ENCODE measurements around the gene C10orf90.

C10orf90 gene

DNA sequence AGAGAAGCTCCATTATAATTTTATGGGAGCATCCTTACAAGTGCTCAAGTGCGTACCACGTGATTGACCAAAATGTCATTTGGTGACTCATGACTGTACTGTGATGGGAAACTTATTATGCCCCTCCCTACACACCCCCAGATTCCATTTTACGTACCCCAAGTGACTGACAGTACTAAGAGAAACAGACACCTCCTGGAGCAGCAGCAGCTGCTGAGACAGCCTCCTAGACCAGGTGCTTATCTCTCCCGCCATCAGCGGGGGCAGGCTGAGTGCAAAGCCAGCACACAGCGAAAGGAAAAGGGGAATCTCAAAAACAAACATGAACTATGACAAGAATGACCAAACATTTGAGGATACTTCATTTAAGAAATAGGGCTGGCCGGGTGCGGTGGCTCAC lies 278.0 kb downstream of the C10orf90 start:
- TF ChIP-seq, protein P1, sequence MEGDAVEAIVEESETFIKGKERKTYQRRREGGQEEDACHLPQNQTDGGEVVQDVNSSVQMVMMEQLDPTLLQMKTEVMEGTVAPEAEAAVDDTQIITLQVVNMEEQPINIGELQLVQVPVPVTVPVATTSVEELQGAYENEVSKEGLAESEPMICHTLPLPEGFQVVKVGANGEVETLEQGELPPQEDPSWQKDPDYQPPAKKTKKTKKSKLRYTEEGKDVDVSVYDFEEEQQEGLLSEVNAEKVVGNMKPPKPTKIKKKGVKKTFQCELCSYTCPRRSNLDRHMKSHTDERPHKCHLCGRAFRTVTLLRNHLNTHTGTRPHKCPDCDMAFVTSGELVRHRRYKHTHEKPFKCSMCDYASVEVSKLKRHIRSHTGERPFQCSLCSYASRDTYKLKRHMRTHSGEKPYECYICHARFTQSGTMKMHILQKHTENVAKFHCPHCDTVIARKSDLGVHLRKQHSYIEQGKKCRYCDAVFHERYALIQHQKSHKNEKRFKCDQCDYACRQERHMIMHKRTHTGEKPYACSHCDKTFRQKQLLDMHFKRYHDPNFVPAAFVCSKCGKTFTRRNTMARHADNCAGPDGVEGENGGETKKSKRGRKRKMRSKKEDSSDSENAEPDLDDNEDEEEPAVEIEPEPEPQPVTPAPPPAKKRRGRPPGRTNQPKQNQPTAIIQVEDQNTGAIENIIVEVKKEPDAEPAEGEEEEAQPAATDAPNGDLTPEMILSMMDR (IDR thresholded peaks at IDR 0.05; ENCODE audit: low read depth, low read length), result no peak

DNA sequence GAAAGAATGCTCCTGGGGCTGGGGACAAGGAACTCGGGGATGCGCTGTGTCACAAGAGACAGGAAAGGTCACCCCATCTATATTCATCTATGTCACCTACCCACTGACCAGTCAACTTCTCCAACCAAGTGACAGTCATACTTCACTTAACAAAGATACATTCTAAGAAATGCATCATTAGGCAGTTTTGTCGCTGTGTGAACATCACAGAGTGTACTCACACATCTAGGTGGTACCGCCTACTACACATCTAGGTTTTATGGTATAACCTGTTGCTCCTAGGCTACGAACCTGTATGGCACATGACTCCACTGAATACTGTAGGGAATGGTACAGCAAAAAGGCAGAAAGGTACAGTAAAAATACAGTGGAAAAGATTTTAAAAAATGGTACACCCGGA lies 278.4 kb downstream of the C10orf90 start:
- TF ChIP-seq, protein P1 (IDR thresholded peaks at IDR 0.05; ENCODE audit: low read depth, low read length), result no peak
- no peak for DNase-seq (ENCODE audit: extremely low read depth, low read depth)

More for the DNA sequence above, 278.0 kb downstream of the C10orf90 start:
- DNase-seq (ENCODE audit: extremely low read depth, low read depth), result no peak

DNA sequence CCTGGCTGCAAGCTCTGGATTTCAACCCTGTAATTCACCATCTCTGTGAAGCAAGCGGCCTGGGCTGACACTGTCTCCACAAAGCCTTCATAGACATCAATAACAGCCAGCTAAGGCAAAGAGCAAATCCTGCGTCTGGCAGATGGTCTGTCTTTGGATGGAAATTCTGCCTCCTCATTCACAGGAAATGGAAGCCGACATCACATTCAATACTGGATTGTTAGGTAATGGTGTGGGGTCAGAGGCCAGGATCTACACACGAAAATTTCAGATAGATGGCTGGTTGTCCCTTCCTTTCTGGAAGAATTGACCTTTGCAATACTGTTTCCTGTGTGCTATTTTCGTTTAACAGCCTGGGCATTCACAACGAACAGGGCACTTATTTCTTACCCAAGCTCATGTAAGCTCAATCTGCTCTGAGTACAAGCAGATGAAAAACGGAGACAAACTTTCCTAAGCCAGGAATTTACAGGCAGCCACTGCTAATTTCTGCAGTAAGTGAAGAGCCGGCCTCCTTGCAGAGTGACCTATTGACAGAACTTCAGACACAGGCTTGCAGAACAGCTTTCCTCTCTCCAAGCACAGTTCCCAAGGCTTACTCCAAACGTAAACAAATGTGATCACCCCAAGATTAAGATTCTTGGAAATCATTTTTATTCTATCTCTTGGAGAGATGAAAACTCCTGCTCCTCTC lies 279.2 kb downstream of the C10orf90 start:
- DNase-seq (ENCODE audit: extremely low read depth, low read depth), result no peak
- TF ChIP-seq, protein P1 (IDR thresholded peaks at IDR 0.05; ENCODE audit: low read depth, low read length), result no peak

DNA sequence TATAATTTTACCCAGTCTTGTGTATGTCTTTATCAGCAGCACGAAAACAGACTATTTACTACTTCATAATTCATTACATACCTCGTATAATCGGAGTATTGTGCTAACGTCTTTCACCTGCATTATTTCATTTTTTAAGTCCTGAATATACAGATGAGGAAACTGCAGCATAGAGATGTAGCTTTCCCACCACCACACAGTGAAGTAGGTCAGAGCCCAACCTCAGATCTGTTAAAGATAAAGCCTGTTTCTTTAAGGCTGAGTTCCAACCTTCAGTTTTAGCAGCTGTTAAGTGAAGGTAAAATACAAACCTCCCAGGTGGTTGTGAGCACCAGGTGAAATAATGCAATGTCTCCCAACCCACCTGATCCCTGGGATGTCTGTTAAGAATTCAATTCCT lies 280.2 kb downstream of the C10orf90 start:
- TF ChIP-seq, protein P1 (IDR thresholded peaks at IDR 0.05; ENCODE audit: low read depth, low read length), result no peak
- DNase-seq (ENCODE audit: extremely low read depth, low read depth), result no peak

DNA sequence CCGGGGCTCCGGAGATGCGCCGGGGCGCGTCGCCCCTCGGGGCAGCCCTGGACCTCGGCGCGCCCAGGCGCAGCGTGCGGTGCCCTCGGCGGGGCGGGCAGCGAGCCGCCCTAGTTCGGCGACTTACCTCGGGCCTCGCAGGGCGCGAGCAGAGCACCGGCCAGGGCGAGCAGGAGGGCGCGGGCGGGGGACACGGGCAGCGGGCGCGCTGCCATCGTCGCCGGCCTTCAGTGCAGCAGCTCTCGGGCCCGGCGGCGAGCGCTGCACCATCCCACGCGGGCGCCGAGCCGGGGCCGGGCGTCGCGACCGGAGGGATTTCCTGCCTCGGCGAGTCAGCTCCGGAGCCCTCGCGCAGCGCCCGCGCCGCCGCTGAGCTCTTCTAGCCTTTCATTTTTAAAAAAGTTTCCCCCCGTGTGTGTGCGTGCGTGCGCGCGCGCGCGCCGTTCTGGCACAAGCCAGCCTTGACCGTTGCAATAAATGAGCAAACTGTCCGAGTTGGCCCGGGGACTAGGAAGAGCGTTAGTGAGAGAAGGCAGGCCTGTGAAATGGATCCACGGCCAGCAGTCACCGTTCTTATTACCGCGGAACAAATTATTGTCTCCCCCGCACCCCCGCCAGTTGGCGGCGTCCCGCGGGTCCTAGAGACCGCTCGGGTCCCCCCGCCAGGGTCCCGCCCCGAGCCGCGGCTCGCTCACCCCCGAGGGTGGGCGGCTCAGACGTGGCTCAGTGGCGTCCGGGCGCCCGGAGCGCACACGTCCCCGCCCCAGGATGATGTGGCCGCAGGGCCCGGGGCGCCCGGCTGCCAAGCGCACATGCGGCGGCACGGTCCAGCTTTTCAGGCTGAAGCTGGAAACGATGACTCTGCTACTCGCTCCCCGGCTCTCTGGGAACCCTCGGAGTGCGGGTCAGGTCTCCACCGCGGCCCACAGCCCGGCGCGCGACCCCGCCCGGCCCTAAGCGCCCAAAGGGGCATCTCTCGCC lies 282.3 kb downstream of the C10orf90 start, which contains the start of gene ADAM12:
ADAM12 (minus strand) TSS at position 547 of the 981 bp plus-strand sequence; CDS start at position 215, 332 bp downstream.
- no peak for DNase-seq (ENCODE audit: extremely low read depth, low read depth)
- TF ChIP-seq, protein P1 (IDR thresholded peaks at IDR 0.05; ENCODE audit: low read depth, low read length), result no peak

DNA sequence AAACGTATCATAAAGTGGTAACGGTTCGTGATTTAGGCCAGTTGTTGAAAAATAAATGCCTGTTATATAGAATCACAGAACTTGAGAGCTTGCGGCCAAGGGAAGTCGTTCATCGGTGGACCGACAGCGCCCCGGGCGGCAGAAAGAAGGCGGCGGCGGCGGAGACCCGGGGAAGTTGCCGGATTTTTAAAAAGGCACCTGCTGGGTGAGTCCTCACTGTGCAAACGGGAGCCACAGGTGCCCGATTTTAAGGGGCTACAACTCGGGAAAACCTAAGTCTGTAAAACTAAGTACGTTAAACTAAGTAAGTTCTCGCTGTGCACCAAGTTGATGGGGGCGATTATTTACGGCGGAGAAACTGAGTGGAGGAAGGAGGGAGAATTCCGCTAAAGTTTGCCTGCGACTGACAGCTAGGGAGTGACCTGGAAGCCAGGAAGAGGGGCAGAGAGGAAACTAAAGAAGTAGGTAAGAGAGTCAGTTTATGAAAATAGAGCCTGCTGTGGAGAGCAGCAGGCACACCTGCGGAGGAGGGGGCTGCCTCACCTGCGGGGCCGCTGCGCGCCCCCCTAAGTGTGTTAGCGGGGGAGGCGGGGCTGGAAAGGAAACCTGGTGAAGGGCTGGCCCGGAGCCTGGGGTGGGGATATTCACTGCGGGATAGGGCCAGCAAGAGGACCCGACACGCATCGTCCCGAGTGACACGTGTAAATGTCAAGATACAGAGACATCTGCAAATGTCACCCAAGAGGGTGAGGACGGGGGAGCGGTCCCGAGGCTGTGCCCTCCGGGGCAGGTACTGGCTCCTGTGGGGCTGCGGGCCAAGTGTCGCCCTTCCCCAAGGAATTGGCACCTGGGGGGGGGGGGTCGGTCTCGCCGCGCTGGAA lies 283.2 kb downstream of the C10orf90 start:
- TF ChIP-seq, protein P1 (IDR thresholded peaks at IDR 0.05; ENCODE audit: low read depth, low read length), result peak; percentile 86
- DNase-seq (ENCODE audit: extremely low read depth, low read depth), result no peak
